DLD1 (cell line): ENCODE data around the gene ALDH3B1.

Experiments used
- in situ Hi-C: cut with HindIII; loops from 2 replicates; pipeline ENCODE4 v1.10.0; 2017; ENCODE audit warnings: low sequenced_read_pairs

Gene ALDH3B1

DNA sequence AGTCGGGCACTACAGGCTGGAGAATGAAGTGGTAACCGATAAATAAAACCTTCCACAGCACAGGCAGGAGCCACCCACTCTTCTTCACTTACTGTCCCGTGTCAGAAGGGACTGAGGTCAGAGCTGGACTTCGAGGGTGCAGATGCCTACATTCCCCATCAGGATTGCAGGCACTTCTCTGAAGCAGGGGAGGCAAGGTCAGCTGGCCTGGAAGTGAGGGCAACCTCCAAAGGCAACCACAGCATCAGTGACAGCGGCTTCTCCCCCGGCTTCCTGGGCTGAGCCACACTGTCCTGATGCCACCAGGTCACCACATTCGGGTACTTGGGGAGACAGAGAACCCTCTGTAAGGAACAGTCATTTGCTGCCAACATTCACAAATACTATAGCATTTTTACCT, 51.4 kb downstream of the ALDH3B1 start:
- in situ Hi-C loops, result no loop called here

DNA sequence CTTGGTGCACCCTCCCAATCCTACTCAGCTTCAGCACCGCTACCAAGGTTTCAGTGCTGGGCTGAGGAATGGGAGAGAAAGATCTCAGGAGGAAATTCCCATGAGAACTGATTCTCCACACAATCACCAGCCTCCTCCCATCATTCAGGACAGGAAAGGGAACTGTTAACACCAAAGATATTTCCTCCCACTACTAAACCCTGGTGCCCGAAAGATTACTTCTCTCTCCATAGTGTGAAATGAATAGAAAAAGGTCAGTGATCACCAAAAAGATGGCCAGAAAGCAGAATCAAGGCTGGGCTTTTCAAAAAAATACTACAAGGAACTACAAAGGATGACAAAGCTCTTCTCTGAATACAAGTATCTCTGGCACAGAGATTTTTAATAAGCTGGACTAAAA, 54.8 kb downstream of the ALDH3B1 start:
- in situ Hi-C loops, result no loop called here

DNA sequence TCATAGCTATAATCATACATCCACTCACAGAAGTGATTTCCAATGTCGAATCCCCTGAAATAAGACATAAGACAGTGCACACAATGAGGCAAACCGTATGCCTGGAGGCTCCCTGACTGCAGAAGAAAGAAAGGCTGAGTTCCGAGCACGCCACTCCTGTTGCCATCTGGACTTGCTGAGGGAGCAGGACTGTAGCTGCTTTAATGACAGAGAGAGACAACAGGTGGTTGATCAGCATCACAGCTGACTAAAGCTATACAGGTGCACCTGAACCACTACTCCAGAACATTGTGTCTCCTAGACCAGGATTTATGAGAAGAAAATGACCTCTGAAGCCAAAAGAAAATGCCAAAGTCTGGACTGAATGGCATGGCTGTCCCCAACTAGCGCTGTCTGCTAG, 55.7 kb downstream of the ALDH3B1 start:
- in situ Hi-C loops, result no loop called here

DNA sequence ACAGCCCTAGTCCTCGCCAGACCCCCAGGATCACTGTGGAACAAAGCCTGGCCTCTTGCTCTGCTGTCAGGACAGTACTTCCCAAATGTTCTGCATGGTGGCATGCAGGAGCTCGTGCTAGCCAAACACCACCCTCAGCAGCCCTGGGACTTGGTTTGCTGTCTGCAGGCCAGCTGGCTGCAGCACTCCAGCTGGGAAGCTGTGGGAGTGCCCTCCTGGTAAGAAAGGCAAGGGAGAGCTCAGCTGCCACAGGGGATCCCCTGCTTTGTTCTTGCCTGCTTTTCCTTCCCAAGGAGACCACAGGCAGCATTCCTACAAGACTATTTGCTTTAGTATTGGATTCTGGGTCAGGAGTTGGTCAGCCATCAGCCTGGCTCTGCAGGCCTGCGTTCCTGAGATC, 56.6 kb downstream of the ALDH3B1 start:
- in situ Hi-C loops, result no loop called here

DNA sequence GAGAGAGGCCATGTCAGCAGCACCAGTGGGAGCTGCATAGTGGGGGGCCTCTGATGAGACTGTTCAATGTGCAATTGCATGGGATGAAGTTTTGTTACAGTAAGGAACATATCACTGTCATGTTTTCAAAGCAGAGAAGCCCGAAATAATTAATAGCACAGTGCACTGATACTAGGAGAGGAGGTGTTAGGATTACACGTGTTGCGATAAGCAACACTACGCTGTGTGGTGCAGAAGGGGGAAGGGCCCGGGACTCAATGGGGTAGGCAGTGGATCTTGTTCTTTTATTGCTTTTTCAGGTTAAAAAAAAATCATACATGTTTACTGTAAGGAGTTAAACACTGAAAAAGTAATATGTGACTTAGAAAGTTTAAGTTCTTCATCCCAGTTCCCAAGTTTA, 57.9 kb downstream of the ALDH3B1 start:
- in situ Hi-C loops, result no loop called here

DNA sequence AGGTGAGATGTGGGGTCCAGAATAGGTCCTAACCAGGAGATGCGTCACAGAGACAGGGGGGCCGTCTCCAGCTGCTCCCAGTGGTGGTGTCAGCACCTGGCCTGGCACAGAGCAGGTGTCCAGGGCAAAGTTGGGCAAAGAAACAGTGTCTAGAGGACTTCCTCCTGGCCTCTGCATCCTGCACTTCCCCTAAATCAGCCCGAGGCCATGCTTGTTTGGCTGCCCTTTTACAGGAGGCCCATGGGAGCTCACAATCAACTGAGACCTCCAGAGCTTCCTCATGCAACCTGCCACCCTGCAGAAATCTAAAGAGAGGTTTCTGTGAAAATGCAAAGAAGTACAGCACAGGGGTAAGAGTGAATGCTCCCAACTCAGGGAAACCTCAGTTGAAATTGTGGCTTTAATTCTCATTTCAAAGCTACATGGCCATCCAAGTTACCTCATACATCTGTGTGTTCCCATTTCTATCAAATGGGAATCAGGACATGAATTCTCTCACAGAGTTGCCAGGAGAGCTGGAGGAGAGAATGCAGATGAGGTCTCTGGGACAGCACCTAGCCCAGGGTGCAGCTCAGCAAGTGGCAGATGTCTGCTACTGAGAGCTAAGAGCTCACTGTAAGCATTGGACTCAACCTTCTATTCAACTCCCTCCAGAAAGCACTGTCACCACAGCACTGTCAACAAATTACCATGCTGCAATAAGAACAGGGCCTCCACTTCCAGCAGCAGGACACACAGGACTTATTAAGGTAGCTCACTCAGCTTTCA, 61.3 kb downstream of the ALDH3B1 start:
- in situ Hi-C loops, result no loop called here

DNA sequence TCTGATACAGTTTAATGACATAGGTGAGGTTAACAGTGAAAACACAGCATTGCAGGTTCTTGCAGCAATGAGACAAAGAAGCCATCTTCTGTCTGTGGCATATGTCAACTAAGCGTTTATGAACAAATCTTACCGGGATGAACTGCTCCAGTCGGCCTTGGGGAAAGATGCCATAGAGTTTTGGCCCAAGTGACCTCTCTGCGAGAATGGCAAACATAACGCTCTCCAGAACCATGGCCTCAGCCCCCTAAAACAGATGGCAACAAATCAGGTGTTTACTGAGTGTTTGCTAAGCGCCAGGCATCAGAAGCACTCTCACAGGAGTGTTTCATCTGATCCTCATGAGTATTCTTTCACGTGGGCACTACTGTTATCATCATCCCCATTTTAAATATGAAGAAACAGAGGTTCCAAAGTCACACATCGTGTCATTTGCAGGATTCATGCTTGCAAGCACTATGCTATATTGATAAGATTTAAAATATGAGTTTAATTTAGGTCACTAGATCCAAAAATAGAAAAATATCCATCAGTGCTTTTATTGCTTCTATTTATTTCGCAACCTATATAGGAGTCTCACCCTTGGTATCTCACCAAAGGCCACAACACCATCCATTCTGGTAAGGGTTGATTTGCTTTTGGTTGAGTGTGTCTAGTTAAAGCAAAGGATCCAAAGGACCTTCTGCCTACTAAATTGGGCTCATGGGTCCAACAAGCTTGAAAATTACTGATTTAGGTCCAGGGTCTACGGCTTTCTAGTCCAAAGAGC, 64.6 kb downstream of the ALDH3B1 start:
- in situ Hi-C loops, result no loop called here

DNA sequence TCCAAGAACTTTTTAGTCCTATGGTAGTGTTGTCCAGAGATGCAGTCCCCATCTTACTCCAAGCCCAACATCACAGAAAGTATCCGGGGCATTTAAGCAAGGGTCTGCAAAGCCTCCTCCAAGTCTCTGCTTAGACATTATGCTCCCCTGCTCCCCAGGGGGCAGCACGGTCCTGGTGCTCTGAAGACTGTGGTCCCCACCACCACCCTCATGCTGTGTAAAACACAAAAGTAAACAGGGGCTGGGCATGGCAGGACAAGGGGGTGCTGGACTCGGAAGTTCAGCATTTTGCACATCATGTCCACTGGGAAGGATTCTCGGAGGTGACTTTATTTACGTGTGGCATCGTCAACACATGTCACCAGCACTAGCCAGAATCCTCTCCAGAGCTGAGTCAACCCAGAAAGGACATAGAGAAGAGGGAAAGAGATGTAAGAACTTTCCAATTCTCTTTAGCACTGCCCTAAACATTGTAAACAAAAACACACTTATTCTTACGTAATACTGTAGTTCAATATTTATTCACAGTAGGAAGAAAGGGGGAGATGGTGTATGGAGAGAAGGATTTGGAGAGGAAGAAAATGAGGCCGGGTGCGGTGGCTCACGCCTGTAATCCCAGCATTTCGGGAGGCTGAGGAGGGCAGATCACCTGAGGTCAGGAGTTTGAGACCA, 66.4 kb downstream of the ALDH3B1 start:
- in situ Hi-C loops, result no loop called here

DNA sequence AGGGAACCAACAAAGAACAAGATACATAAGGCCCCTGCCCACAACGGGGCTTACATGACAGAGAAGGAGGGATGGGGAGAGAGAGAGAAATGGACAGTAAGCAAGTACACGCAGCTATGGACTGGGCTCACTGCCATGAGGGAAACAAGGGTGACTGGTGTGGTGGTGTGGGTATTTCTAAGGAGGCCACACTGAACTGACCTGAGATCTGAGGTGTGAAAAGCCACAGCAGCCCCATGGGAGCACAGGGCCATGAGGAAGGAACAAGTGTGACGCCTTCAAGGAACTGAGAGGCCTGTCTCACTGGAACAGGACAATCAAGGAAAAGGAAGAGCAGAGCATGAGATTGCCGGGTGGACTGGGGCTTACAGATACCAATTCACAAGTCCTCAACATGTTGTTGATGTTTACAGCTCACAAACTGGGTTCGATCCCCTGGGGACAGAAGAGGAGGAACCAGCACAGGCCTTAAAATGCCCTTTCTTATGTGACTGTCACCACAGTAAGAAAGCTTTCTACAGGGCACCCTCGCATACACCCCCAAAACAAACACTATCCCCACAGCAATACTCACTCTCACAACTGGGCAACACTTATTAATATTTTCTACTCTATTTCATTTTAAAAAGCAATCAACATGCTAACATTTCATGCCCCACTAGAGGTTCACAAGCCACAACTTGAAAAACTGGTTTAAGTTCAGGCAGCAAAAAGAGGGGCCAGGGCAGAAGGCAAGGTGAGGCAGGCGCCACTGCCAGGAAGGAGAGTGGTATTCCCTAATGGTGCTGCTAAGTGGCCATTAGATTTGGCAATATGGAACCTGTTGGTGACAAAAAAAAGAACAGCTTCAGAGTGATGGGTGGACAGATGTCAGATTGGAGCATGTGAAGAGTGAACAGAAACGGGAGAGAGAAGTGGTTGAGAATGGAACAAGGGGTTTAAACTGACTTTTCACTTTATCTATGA, 67.8 kb downstream of the ALDH3B1 start:
- in situ Hi-C loops, result no loop called here
